Measurements from ENCODE around the gene NXT1.
A peak's percentile ranks its signal among the peaks of the same experiment; 100 is the strongest.
"Not testable (repeated sequence)": the region's sequence is repeated elsewhere in the genome, so short reads cannot be mapped to it uniquely, and the experiment has no call there.

The NXT1 gene

GRCh38 chr20:23331450-23332350 is 18.9 kb upstream of the NXT1 start:
- DNase-seq (ENCODE audit: low read depth), result no peak

- DNase-seq (ENCODE audit: low read depth), result no peak
These were observed 18.1 kb upstream of the NXT1 start for GRCh38 chr20:23332467-23332866.

- DNase-seq (ENCODE audit: low read depth), result no peak
These were observed 16.5 kb upstream of the NXT1 start for GRCh38 chr20:23334111-23334510.

GRCh38 chr20:23335521-23335920 is 15.1 kb upstream of the NXT1 start:
- no peak for DNase-seq (ENCODE audit: low read depth)

- no peak for DNase-seq (ENCODE audit: low read depth)
These were observed 14.1 kb upstream of the NXT1 start for GRCh38 chr20:23336476-23336875.

GRCh38 chr20:23337312-23337711 is 13.3 kb upstream of the NXT1 start:
- no peak for DNase-seq (ENCODE audit: low read depth)

- no peak for DNase-seq (ENCODE audit: low read depth)
These were observed 10.6 kb upstream of the NXT1 start for GRCh38 chr20:23339986-23340385.

GRCh38 chr20:23340524-23340923 is 10.1 kb upstream of the NXT1 start:
- no peak for DNase-seq (ENCODE audit: low read depth)

GRCh38 chr20:23341073-23341472 is 9.5 kb upstream of the NXT1 start:
- DNase-seq (ENCODE audit: low read depth), result no peak

- DNase-seq (ENCODE audit: low read depth), result no peak
These were observed 7.0 kb upstream of the NXT1 start for GRCh38 chr20:23343590-23343989.

GRCh38 chr20:23344336-23344735 is 6.3 kb upstream of the NXT1 start:
- DNase-seq (ENCODE audit: low read depth), result no peak

GRCh38 chr20:23346002-23346401 is 4.6 kb upstream of the NXT1 start:
- no peak for DNase-seq (ENCODE audit: low read depth)

- DNase-seq (ENCODE audit: low read depth), result no peak
These were observed 2.8 kb upstream of the NXT1 start for GRCh38 chr20:23347791-23348190.

GRCh38 chr20:23348510-23348909 is 2.1 kb upstream of the NXT1 start:
- not testable (repeated sequence) for DNase-seq (ENCODE audit: low read depth)

- peak; percentile 47 for DNase-seq (ENCODE audit: low read depth)
These were observed 1.0 kb upstream of the NXT1 start for GRCh38 chr20:23349338-23350195.

GRCh38 chr20:23350904-23351838 is 580 bp downstream of the NXT1 start:
- peak; percentile 18 for DNase-seq (ENCODE audit: low read depth)

- no peak for DNase-seq (ENCODE audit: low read depth)
These were observed 5.6 kb downstream of the NXT1 start for GRCh38 chr20:23356203-23356602.

- peak; percentile 99 for DNase-seq (ENCODE audit: low read depth)
These were observed 7.4 kb downstream of the NXT1 start for GRCh38 chr20:23357767-23358562.

- DNase-seq (ENCODE audit: low read depth), result no peak
These were observed 7.9 kb downstream of the NXT1 start for GRCh38 chr20:23358563-23358906.

GRCh38 chr20:23358923-23359593 is 8.5 kb downstream of the NXT1 start:
- DNase-seq (ENCODE audit: low read depth), result no peak

GRCh38 chr20:23360531-23360930 is 9.9 kb downstream of the NXT1 start:
- DNase-seq (ENCODE audit: low read depth), result no peak

Measured in stimulated activated CD8-positive, alpha-beta memory T cell treated with anti-CD3 and anti-CD28 coated beads, Interleukin-15, amount 100 ng/mL, for 24 hours (primary cell).